ENCODE results near the gene MRGPRX4. TPM values are rescaled to one million over a fixed set of nuclear protein-coding genes. Genes with fewer than 3 reads are reported as not detected.
"Not testable (repeated sequence)": the region's sequence is repeated elsewhere in the genome, so short reads cannot be mapped to it uniquely, and the experiment has no call there.

MRGPRX4 gene
- total RNA-seq, 1 experiment from 2014 or later = not detected

- ATAC-seq; DNase-seq (ENCODE audit: low spot score); H3K36me3 Mint-ChIP-seq; CTCF ChIA-PET; H3K4me1 Mint-ChIP-seq; H3K4me3 Mint-ChIP-seq; H3K27me3 Mint-ChIP-seq (ENCODE audit: low read depth); H3K27ac Mint-ChIP-seq; POLR2A ChIA-PET: not testable (repeated sequence)
- peaks cover 16% of the 10 kb centered on the region for H3K9me3 Mint-ChIP-seq
These were observed 25.1 kb downstream of the MRGPRX4 start for GRCh38 chr11:18197738-18198137.

GRCh38 chr11:18203723-18204122, 31.1 kb downstream of the MRGPRX4 start:
- Mint-ChIP-seq H3K4me1 (no peaks in the 10 kb centered on the region), H3K9me3 (peaks cover 13% of the 10 kb centered on the region), H3K36me3 (no peaks in the 10 kb centered on the region), H3K27me3 (ENCODE audit: low read depth) (peaks cover 1% of the 10 kb centered on the region), H3K4me3 (peak overlapping the region; percentile 31; the same call in 1 of the 2 replicates), H3K27ac (no peak overlapping the region)
- DNase-seq (ENCODE audit: low spot score) (peak; percentile 55), ATAC-seq (peak; percentile 100)
- CTCF ChIA-PET = interaction anchor here (0.6 to 2.0 kb wide), 54 partner anchors 9 to 483 kb away, joined by 3 to 194 read pairs (median 6); partner anchors contain the start of genes LDHA, MRGPRX3, SAA1 and SAAL1
- POLR2A ChIA-PET = interaction anchor here (1.0 kb wide), 1 partner anchor 89 kb away, joined by 3 read pairs; no protein-coding TSS in a partner anchor
- TF ChIP-seq STAT6 (CRISPR knock-in tag; conservative IDR thresholded peaks at IDR 0.05; ENCODE audit: low read depth) (no peak), ZNF671 (CRISPR knock-in tag; IDR thresholded peaks at IDR 0.05) (no peak), HMGA2 (CRISPR knock-in tag; IDR thresholded peaks at IDR 0.05) (no peak), PREB (CRISPR knock-in tag; IDR thresholded peaks at IDR 0.05; ENCODE audit: borderline replicate concordance) (no peak), NR2C2 (CRISPR knock-in tag; IDR thresholded peaks at IDR 0.05) (no peak)
- TF ChIP-seq, protein P1, sequence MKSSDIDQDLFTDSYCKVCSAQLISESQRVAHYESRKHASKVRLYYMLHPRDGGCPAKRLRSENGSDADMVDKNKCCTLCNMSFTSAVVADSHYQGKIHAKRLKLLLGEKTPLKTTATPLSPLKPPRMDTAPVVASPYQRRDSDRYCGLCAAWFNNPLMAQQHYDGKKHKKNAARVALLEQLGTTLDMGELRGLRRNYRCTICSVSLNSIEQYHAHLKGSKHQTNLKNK (CRISPR knock-in tag; IDR thresholded peaks at IDR 0.05) = no peak
- TF ChIP-seq, protein P2, sequence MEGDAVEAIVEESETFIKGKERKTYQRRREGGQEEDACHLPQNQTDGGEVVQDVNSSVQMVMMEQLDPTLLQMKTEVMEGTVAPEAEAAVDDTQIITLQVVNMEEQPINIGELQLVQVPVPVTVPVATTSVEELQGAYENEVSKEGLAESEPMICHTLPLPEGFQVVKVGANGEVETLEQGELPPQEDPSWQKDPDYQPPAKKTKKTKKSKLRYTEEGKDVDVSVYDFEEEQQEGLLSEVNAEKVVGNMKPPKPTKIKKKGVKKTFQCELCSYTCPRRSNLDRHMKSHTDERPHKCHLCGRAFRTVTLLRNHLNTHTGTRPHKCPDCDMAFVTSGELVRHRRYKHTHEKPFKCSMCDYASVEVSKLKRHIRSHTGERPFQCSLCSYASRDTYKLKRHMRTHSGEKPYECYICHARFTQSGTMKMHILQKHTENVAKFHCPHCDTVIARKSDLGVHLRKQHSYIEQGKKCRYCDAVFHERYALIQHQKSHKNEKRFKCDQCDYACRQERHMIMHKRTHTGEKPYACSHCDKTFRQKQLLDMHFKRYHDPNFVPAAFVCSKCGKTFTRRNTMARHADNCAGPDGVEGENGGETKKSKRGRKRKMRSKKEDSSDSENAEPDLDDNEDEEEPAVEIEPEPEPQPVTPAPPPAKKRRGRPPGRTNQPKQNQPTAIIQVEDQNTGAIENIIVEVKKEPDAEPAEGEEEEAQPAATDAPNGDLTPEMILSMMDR (IDR thresholded peaks at IDR 0.05) = peak; percentile 63

GRCh38 chr11:18204220-18204619, 31.6 kb downstream of the MRGPRX4 start:
- H3K9me3 Mint-ChIP-seq = peaks cover 12% of the 10 kb centered on the region
- no peak overlapping the region for H3K4me3 Mint-ChIP-seq
- no peaks in the 10 kb centered on the region for H3K4me1 Mint-ChIP-seq
- H3K27me3 Mint-ChIP-seq (ENCODE audit: low read depth) = peaks cover 4% of the 10 kb centered on the region
- DNase-seq (ENCODE audit: low spot score) = no peak
- H3K36me3 Mint-ChIP-seq = no peaks in the 10 kb centered on the region
- POLR2A ChIA-PET = interaction anchor here (1.0 kb wide), 1 partner anchor 89 kb away, joined by 3 read pairs; no protein-coding TSS in a partner anchor
- no peak; the same call in 1 of the 2 replicates for ATAC-seq
- H3K27ac Mint-ChIP-seq = no peak overlapping the region
- CTCF ChIA-PET = interaction anchor here (0.6 to 2.0 kb wide), 54 partner anchors 8 to 484 kb away, joined by 3 to 194 read pairs (median 6); partner anchors contain the start of genes LDHA, MRGPRX3, SAA1 and SAAL1
- TF ChIP-seq ZBTB43 (CRISPR knock-in tag; IDR thresholded peaks at IDR 0.05) = no peak
- no peak for TF ChIP-seq NR1H2 (CRISPR knock-in tag; IDR thresholded peaks at IDR 0.05)
- no peak for TF ChIP-seq ELF4 (CRISPR knock-in tag; IDR thresholded peaks at IDR 0.05; ENCODE audit: low read depth)
- TF ChIP-seq MLX (CRISPR knock-in tag; IDR thresholded peaks at IDR 0.05) = no peak
- TF ChIP-seq TCF7 (CRISPR knock-in tag; IDR thresholded peaks at IDR 0.05; ENCODE audit: low read depth) = no peak
- no peak for TF ChIP-seq NR2C2 (CRISPR knock-in tag; IDR thresholded peaks at IDR 0.05)
- no peak for TF ChIP-seq ZNF219 (CRISPR knock-in tag; IDR thresholded peaks at IDR 0.05; ENCODE audit: borderline replicate concordance)
- no peak for TF ChIP-seq NR3C1 (CRISPR knock-in tag; conservative IDR thresholded peaks at IDR 0.05; ENCODE audit: low read depth)
- TF ChIP-seq ZSCAN18 (CRISPR knock-in tag; IDR thresholded peaks at IDR 0.05) = no peak
- TF ChIP-seq GABPB1 (CRISPR knock-in tag; IDR thresholded peaks at IDR 0.05) = no peak
- TF ChIP-seq ATF1 (CRISPR knock-in tag; IDR thresholded peaks at IDR 0.05) = no peak
- TF ChIP-seq, protein P3, sequence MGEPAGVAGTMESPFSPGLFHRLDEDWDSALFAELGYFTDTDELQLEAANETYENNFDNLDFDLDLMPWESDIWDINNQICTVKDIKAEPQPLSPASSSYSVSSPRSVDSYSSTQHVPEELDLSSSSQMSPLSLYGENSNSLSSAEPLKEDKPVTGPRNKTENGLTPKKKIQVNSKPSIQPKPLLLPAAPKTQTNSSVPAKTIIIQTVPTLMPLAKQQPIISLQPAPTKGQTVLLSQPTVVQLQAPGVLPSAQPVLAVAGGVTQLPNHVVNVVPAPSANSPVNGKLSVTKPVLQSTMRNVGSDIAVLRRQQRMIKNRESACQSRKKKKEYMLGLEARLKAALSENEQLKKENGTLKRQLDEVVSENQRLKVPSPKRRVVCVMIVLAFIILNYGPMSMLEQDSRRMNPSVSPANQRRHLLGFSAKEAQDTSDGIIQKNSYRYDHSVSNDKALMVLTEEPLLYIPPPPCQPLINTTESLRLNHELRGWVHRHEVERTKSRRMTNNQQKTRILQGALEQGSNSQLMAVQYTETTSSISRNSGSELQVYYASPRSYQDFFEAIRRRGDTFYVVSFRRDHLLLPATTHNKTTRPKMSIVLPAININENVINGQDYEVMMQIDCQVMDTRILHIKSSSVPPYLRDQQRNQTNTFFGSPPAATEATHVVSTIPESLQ (CRISPR knock-in tag; IDR thresholded peaks at IDR 0.05) = no peak
- TF ChIP-seq TP53 (CRISPR knock-in tag; IDR thresholded peaks at IDR 0.05) = no peak
- TF ChIP-seq ZNF263 (CRISPR knock-in tag; IDR thresholded peaks at IDR 0.05; ENCODE audit: low read depth) = no peak
